Mucosa of rectum (tissue), 2 donors: ENCODE measurements around the gene SMAD3.
A peak's percentile ranks its signal among the peaks of the same experiment; 100 is the strongest.

ENCODE experiments used
- H3K27ac ChIP-seq, 2 donors: one replicate each; pipeline ENCODE4 v1.7.0; 2013; ENCODE audit warnings: inconsistent platforms in 2 of 2, low read depth in 2 of 2, low read length in 2 of 2
- H3K27me3 ChIP-seq, 2 donors: one replicate each; pipeline ENCODE4 v1.7.0; 2013; ENCODE audit warnings: low read length in 2 of 2; ENCODE audit not compliant: control insufficient read depth in 2 of 2, insufficient read depth in 2 of 2
- H3K36me3 ChIP-seq, 2 donors: one replicate each; pipeline ENCODE4 v1.7.0; 2013; ENCODE audit warnings: low read length in 2 of 2; ENCODE audit not compliant: control insufficient read depth in 2 of 2, insufficient read depth in 2 of 2
- H3K4me1 ChIP-seq, 2 donors: one replicate each; pipeline ENCODE4 v1.7.0; 2013; ENCODE audit warnings: low read length in 2 of 2, mild to moderate bottlenecking in 1 of 2; ENCODE audit not compliant: control insufficient read depth in 2 of 2, insufficient read depth in 2 of 2
- H3K4me3 ChIP-seq, 2 donors: one replicate each; pipeline ENCODE4 v1.7.0; 2013; ENCODE audit warnings: low read length in 2 of 2
- H3K9ac ChIP-seq, 2 donors: one replicate each; pipeline ENCODE4 v1.7.0; 2013; ENCODE audit warnings: low read length in 2 of 2, low read depth in 1 of 2, mild to moderate bottlenecking in 1 of 2
- H3K9me3 ChIP-seq, 2 donors: one replicate each; pipeline ENCODE4 v1.7.0; 2013; ENCODE audit warnings: low read length in 2 of 2; ENCODE audit not compliant: control insufficient read depth in 2 of 2
- donor health status: healthy.
- donor health status: Normal muscosa, but diverticular disease.

SMAD3 gene

DNA sequence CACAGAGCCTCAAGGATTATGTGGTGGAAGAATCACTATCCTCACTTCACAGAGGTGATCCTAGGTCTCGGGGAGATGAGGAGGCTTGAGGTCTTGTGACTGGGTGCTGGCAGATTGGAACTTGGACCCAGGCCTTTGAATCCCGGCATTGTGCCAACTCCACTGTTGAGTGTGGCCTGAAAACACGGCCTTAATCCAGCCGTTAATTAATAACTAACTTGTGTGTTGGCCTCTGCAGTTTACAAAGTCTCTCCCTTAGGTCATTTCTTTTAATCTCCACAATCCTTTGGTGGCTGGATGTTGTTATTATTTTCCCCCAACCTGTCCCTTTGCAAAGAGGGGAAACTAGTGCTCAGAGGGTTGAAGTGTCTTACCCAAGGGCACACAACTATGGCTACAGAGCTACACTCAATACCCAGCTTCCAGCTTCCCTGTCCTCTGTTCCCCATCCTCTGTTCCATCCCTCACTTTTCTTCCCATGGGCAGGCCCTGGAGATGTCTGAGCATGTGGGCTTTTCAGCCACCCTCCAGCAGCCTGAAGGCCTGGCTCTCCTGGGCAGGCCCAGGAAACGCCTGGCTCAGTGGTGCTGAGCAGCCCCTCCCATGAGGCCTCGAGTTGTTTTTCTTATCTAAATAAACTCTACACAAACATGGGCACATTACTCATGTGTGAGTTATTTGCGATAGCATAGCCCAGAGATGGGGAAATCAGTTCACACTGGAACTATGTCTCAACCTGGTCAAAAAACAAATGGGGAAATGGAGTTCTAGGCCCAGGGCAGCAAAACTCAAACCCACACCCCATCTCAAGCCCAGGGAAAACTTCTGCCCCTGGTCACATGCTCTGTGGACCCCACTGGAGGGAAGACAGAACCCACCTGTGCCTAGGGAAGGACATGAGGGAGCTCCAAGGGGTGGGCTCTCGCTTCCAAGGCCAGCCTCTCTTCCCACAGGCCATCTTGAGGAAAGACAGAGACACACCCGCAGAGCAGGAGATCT is 16.8 kb upstream of the SMAD3 start:
- H3K4me1 ChIP-seq, result peaks cover 26 to 28% of the 10 kb centered on the region in 2 donors
- no peaks in the 10 kb centered on the region for H3K9me3 ChIP-seq
- H3K27ac ChIP-seq, result peak overlapping the region; percentile 84 to 94
- peak overlapping the region; percentile 60 to 61 for H3K9ac ChIP-seq
- H3K27me3 ChIP-seq, result no peaks in the 10 kb centered on the region
- no peaks in the 10 kb centered on the region for H3K36me3 ChIP-seq
- peak overlapping the region; percentile 42 to 59 for H3K4me3 ChIP-seq

DNA sequence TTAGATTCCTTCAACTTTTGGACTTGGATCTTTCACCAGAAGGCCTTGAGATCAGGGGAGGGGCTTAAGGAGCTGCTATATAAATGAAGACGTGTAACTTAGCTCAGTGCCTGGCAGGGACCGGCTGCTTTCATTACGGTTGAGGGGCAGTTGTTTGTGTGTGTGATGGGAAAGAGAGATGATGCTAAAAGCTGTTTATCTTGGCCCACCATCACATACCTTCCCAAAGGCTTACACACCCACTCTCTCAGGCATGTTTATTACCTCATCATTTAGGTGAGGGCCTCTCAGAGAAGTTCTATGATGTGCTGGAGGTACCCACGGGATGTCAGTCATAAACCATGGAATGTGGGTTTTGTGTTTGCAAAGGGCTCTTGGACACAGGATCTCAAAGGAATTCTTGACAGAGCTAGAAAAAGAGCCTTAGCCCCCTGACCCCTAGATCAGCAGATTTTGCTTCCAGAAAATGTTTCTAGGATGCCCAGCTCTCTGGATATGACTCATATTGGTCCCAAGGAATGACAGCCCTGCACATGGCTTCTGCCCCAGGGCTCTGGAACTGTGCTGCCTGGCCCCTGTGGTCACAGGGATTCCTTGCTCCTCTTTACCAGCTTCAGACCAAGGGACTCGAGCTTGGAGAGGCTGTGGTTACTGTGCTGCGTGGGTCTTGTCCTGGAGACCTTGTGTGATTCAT is 15.9 kb upstream of the SMAD3 start:
- Histone ChIP-seq H3K27me3 (no peaks in the 10 kb centered on the region), H3K4me1 (peaks cover 26 to 28% of the 10 kb centered on the region in 2 donors), H3K9ac (peak overlapping the region in 1 of 2 donors; percentile 61), H3K9me3 (no peaks in the 10 kb centered on the region), H3K36me3 (no peaks in the 10 kb centered on the region), H3K4me3 (peak overlapping the region; percentile 10 to 18), H3K27ac (peak overlapping the region; percentile 84 to 94)

DNA sequence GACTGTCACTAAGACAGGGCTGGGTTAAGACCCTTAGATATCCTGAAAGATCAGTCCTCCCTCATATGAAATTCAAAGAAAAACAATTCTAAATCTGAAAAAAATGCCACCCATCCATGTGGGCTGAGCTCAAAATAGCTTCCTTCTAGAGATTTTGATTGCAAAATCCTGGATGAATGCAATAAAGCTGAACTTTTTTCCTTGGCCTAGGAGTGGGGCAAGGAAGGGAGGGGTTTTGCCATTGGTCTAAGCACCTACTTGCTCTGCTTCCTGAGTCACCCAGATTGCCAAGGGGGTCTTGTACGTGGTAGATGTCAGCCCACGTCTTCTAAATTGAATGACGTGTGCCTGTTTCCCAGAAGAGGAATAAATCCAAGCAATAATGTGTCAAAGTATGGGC is 15.3 kb upstream of the SMAD3 start:
- Histone ChIP-seq H3K36me3 (no peaks in the 10 kb centered on the region), H3K4me3 (peak overlapping the region in 1 of 2 donors; percentile 10), H3K9ac (peak overlapping the region in 1 of 2 donors; percentile 29), H3K9me3 (no peaks in the 10 kb centered on the region), H3K27me3 (no peaks in the 10 kb centered on the region), H3K27ac (peak overlapping the region; percentile 84 to 94), H3K4me1 (peaks cover 26 to 28% of the 10 kb centered on the region in 2 donors)

DNA sequence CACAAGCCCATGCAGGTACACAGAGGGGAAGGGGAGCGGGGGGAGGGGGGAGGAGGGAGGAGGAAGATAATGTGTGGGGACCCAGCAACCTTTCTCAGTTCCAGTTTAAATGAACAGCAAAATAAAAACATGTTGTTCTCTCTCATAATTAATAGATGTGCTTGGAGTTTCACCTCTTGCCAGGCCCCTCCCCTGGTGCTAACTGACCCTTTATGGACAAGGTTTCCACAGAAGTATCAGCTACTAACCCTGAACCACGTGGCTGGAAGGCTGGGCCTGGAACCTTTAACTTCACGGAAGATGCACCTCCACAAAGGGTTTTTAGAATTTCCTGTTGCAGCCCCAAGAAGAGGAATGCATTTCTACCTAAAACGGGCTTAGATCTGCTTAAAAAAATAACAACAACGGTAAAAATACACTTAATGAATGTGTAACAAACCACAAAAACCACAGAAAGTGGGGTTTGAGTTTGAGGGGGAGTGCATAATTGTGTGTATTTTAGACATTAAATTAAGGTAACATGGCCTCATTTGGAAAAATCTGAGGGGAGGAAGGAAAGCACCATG is 14.8 kb upstream of the SMAD3 start:
- H3K4me1 ChIP-seq, result peaks cover 26 to 28% of the 10 kb centered on the region in 2 donors
- H3K4me3 ChIP-seq, result no peak overlapping the region
- no peaks in the 10 kb centered on the region for H3K9me3 ChIP-seq
- H3K9ac ChIP-seq, result no peak overlapping the region
- H3K27me3 ChIP-seq, result no peaks in the 10 kb centered on the region
- H3K36me3 ChIP-seq, result no peaks in the 10 kb centered on the region
- H3K27ac ChIP-seq, result peak overlapping the region; percentile 84 to 94

- no peak overlapping the region for H3K27ac ChIP-seq
- no peak overlapping the region for H3K9ac ChIP-seq
Measured at GRCh38 chr15:67051088-67052045, 14.0 kb upstream of the SMAD3 start.

GRCh38 chr15:67054676-67055075 is 10.7 kb upstream of the SMAD3 start:
- H3K4me1 ChIP-seq, result peaks cover 21 to 26% of the 10 kb centered on the region in 2 donors
- no peak overlapping the region for H3K27ac ChIP-seq
- no peaks in the 10 kb centered on the region for H3K36me3 ChIP-seq
- no peak overlapping the region for H3K4me3 ChIP-seq
- no peaks in the 10 kb centered on the region for H3K9me3 ChIP-seq
- H3K9ac ChIP-seq, result no peak overlapping the region
- H3K27me3 ChIP-seq, result no peaks in the 10 kb centered on the region

More at GRCh38 chr15:67051088-67052045, 14.0 kb upstream of the SMAD3 start:
- Histone ChIP-seq H3K4me1 (peaks cover 31 to 32% of the 10 kb centered on the region in 2 donors), H3K9me3 (no peaks in the 10 kb centered on the region), H3K4me3 (no peak overlapping the region), H3K36me3 (no peaks in the 10 kb centered on the region), H3K27me3 (no peaks in the 10 kb centered on the region)

DNA sequence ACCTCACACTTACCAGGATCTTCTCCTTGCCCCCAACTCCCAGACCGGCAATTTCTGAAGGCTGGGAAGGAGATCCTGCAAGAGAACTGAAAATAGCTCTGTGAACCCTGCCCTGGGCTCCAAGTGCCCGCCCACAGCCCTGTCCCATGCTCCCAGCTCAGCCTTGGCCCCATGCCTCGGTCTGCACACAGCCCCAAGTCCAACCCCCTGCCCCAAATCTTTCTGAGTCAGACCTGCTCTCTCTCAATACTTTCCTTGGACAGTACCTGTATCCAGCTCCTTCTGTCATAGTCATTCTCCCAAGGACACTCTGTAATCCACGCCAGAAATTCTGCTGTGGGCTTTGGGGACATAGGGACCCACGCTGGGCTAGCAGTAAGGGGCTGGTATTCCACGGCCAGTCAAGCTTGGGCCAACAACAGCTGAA is 6.3 kb upstream of the SMAD3 start:
- Histone ChIP-seq H3K36me3 (no peaks in the 10 kb centered on the region), H3K9me3 (no peaks in the 10 kb centered on the region), H3K27me3 (no peaks in the 10 kb centered on the region), H3K4me1 (peaks cover 25 to 41% of the 10 kb centered on the region in 2 donors), H3K9ac (no peak overlapping the region), H3K4me3 (peak overlapping the region in 1 of 2 donors; percentile 70), H3K27ac (peak overlapping the region; percentile 49)

DNA sequence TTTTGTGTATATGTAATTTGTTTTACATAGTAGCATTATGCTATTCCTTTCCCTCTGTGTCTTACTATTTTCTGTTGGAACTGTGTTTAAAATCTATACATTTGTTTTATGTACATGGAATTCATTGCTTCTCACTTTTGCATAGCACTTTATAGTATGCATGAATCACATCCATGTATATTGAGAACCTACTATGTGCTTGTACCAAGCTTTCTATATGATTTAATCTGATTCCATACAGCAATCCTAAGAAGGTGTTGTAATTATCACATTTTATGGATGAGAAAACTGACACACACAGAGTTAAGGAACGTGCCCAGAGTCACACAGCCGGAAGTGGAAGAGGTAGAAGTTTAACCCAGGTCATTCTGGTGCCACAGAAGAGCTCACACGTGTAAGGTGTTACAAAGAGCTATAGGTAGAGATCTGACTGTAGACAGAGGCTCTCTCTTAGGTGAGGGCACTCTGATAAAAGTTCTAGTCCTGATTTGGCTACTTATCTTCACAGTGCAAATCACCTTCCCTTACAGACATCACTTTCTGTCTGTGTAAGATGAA is 3.5 kb upstream of the SMAD3 start:
- no peaks in the 10 kb centered on the region for H3K36me3 ChIP-seq
- H3K27ac ChIP-seq, result peak overlapping the region; percentile 91 to 95
- peaks cover 28 to 44% of the 10 kb centered on the region in 2 donors for H3K4me1 ChIP-seq
- H3K9ac ChIP-seq, result no peak overlapping the region
- H3K4me3 ChIP-seq, result peak overlapping the region in 1 of 2 donors; percentile 39
- H3K9me3 ChIP-seq, result no peaks in the 10 kb centered on the region
- H3K27me3 ChIP-seq, result no peaks in the 10 kb centered on the region
